ENCODE results near the gene RIPPLY3.

GRCh38 chr21:37062593-37062935 lies 56.1 kb downstream of the RIPPLY3 start:
- TF ChIP-seq CTCF (conservative IDR thresholded peaks at IDR 0.05; ENCODE audit: low read length) = no peak
- no peak for TF ChIP-seq EZH2phosphoT487 (IDR thresholded peaks at IDR 0.05; ENCODE audit: borderline replicate concordance, low read depth, low read length)
